ENCODE measurements around the gene ITCH. TPM values are rescaled to one million over a fixed set of nuclear protein-coding genes. Genes with fewer than 3 reads are reported as not detected.
A peak's percentile ranks its signal among the peaks of the same experiment; 100 is the strongest.

The ITCH gene
- polyA plus RNA-seq, 3 donors: 13.3 to 26.6 (median 19.9) TPM

DNA sequence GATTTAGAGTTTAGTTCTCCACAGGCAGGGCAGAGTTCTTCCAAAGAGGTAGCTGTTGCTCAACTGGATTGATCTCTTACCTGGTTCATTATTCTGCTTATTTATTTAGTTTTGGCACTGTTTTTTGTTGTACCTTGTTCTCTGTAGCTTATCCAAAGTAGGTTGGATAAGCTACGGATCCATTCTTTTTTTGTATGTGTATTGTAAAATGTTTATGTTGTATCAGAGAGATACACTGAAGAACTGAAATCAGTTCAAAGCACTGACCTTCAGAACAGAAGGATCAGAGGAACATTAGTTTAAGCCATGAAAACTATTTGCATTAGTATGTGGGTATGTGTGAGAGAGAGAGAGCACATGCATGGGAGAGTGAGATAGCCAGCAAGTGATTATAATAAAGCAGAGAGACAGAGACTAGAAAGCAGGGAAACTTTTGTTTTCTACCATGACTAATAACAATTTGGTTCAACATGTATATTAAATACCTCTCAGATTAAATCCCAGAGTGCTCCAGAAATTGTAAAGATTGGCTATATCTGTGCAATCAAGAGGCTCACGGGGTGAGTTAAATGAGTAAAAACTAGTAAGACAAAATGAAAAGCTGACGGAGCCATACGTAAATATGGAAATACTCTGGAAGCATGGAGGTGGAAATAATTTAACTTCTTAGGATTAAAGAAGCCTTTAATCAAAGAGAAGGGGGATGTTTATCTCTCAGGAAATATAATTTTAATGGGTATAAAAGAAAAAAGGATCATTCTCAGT, 40.2 kb downstream of the ITCH start:
- Histone ChIP-seq H3K4me3 (replicated peaks in 1 of 3; ENCODE audit: low read depth in 2 of 3, low read length in 3 of 3) (no peak overlapping the region), H4K20me1 (ENCODE audit: insufficient read depth, low read length) (peaks cover 100% of the 10 kb centered on the region), H3K4me1 (ENCODE audit: control insufficient read depth in 1 of 2, insufficient read depth in 2 of 2, low read length in 2 of 2) (peaks cover 9 to 12% of the 10 kb centered on the region in 2 donors), H3K79me2 (ENCODE audit: insufficient read depth, low read length) (peaks cover 82% of the 10 kb centered on the region), H3K27me3 (ENCODE audit: control insufficient read depth in 2 of 2, insufficient read depth in 2 of 2, low read length in 2 of 2) (no peaks in the 10 kb centered on the region), H3K9ac (ENCODE audit: insufficient read depth, low read length, poor library complexity, severe bottlenecking) (no peak overlapping the region), H3K27ac (ENCODE audit: low read depth in 1 of 2, low read length in 2 of 2) (no peak overlapping the region), H3K4me2 (replicated peaks; ENCODE audit: extremely low read depth, low read length, poor library complexity, severe bottlenecking) (no peak overlapping the region), H3K36me3 (replicated peaks in 1 of 2; ENCODE audit: control insufficient read depth in 1 of 2, insufficient read depth in 2 of 2, low read length in 2 of 2) (peaks cover 38 to 61% of the 10 kb centered on the region in 2 donors), H3K9me3 (replicated peaks in 1 of 2; ENCODE audit: control insufficient read depth in 1 of 2, insufficient read depth in 1 of 2, low read length in 2 of 2) (no peaks in the 10 kb centered on the region), H2AFZ (ENCODE audit: insufficient read depth, low read depth, low read length, poor library complexity, severe bottlenecking) (no peak overlapping the region)
- Mint-ChIP-seq H3K27ac (peak overlapping the region in 1 of 7 donors; percentile 12), H3K4me3 (no peak overlapping the region), H3K27me3 (ENCODE audit: low read depth in 3 of 3) (peaks cover 0 to 1% (median 0%) of the 10 kb centered on the region in 3 donors), H3K4me1 (peaks cover 19% of the 10 kb centered on the region), H3K9me3 (no peaks in the 10 kb centered on the region), H3K36me3 (peaks cover 29 to 79% of the 10 kb centered on the region in 2 donors)
- intact Hi-C loops (cut with micrococcal nuclease): no loop called here
- TF ChIP-seq, protein P1, sequence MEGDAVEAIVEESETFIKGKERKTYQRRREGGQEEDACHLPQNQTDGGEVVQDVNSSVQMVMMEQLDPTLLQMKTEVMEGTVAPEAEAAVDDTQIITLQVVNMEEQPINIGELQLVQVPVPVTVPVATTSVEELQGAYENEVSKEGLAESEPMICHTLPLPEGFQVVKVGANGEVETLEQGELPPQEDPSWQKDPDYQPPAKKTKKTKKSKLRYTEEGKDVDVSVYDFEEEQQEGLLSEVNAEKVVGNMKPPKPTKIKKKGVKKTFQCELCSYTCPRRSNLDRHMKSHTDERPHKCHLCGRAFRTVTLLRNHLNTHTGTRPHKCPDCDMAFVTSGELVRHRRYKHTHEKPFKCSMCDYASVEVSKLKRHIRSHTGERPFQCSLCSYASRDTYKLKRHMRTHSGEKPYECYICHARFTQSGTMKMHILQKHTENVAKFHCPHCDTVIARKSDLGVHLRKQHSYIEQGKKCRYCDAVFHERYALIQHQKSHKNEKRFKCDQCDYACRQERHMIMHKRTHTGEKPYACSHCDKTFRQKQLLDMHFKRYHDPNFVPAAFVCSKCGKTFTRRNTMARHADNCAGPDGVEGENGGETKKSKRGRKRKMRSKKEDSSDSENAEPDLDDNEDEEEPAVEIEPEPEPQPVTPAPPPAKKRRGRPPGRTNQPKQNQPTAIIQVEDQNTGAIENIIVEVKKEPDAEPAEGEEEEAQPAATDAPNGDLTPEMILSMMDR (IDR thresholded peaks at IDR 0.05): no peak
- no peak for DNase-seq
- 100% methylated on average over 1 of the region's 4 CpGs for WGBS (ENCODE audit: insufficient coverage)

DNA sequence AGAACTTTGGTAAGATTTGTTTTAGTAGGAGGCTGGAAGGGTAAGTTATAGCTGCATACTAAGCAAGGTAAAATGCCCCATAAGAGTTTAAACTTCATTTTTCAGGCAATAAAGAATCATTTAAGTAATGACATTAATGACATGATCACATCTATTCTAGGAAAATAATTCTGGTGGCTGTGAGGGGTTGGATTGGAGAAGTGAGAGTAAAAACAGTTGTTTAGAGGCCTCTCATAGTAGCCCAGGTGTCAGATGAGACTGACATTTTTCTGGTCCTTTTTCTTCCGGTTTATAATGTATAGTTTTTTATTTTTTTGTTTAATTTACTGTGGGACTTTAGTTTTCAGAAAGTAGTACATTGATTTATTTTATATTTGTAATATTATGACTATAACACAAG, 40.8 kb downstream of the ITCH start:
- Histone ChIP-seq H3K9me3 (replicated peaks in 1 of 2; ENCODE audit: control insufficient read depth in 1 of 2, insufficient read depth in 1 of 2, low read length in 2 of 2) (no peaks in the 10 kb centered on the region), H3K4me3 (replicated peaks in 1 of 3; ENCODE audit: low read depth in 2 of 3, low read length in 3 of 3) (no peak overlapping the region), H3K4me1 (ENCODE audit: control insufficient read depth in 1 of 2, insufficient read depth in 2 of 2, low read length in 2 of 2) (peaks cover 9 to 12% of the 10 kb centered on the region in 2 donors), H4K20me1 (ENCODE audit: insufficient read depth, low read length) (peaks cover 100% of the 10 kb centered on the region), H3K4me2 (replicated peaks; ENCODE audit: extremely low read depth, low read length, poor library complexity, severe bottlenecking) (no peak overlapping the region), H3K27ac (ENCODE audit: low read depth in 1 of 2, low read length in 2 of 2) (no peak overlapping the region), H2AFZ (ENCODE audit: insufficient read depth, low read depth, low read length, poor library complexity, severe bottlenecking) (no peak overlapping the region), H3K36me3 (replicated peaks in 1 of 2; ENCODE audit: control insufficient read depth in 1 of 2, insufficient read depth in 2 of 2, low read length in 2 of 2) (peaks cover 34 to 61% of the 10 kb centered on the region in 2 donors), H3K79me2 (ENCODE audit: insufficient read depth, low read length) (peaks cover 85% of the 10 kb centered on the region), H3K9ac (ENCODE audit: insufficient read depth, low read length, poor library complexity, severe bottlenecking) (no peak overlapping the region), H3K27me3 (ENCODE audit: control insufficient read depth in 2 of 2, insufficient read depth in 2 of 2, low read length in 2 of 2) (no peaks in the 10 kb centered on the region)
- Mint-ChIP-seq H3K36me3 (peaks cover 30 to 79% of the 10 kb centered on the region in 2 donors), H3K27me3 (ENCODE audit: low read depth in 3 of 3) (no peaks in the 10 kb centered on the region), H3K4me3 (no peak overlapping the region), H3K27ac (peak overlapping the region in 1 of 7 donors; percentile 12), H3K4me1 (peaks cover 19% of the 10 kb centered on the region), H3K9me3 (no peaks in the 10 kb centered on the region)
- intact Hi-C loops (cut with micrococcal nuclease): no loop called here
- DNase-seq: no peak
- no CpG with 5 or more reads among the region's 1 CpG for WGBS (ENCODE audit: insufficient coverage)
- TF ChIP-seq, protein P1 (IDR thresholded peaks at IDR 0.05): no peak
